ENCODE measurements around the gene EXOSC1. TPM values are rescaled to one million over a fixed set of nuclear protein-coding genes. Genes with fewer than 3 reads are reported as not detected.

EXOSC1 gene
- total RNA-seq, 1 donor from 2014 or later: 37.6 TPM

DNA sequence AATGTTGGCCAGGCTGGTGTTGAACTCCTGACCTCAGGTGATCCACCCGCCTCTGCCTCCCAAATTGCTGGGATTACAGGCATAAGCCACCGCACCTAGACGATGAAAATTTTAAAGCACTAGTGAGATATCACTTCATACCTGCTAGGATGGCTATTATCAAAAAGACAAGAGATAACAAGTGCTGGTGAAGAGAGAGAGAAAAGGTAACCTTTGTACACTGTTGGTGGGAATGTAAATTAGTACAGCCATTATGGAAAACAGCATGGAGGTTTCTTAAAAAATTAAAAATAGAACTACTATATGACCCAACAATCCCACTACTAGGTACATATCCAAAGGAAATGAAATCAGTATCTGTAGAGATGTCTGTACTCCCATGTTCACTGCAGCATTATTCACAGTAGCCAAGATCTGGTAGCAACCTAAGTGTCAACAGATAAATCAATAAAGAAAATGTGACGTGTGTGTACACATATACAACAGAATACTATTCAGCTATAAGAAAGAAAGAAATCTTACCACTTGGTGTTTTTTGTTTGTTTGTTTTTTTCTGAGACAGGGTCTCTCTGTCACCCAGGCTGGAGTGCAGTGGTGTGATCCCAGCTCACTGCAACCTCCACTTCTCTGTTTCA is 40.0 kb upstream of the EXOSC1 start:
- H3K36me3 ChIP-seq: peaks cover 0 to 12% of the 10 kb centered on the region in 2 donors
- DNase-seq (ENCODE audit: extremely low spot score in 2 of 2): no peak
- TF ChIP-seq, protein P1, sequence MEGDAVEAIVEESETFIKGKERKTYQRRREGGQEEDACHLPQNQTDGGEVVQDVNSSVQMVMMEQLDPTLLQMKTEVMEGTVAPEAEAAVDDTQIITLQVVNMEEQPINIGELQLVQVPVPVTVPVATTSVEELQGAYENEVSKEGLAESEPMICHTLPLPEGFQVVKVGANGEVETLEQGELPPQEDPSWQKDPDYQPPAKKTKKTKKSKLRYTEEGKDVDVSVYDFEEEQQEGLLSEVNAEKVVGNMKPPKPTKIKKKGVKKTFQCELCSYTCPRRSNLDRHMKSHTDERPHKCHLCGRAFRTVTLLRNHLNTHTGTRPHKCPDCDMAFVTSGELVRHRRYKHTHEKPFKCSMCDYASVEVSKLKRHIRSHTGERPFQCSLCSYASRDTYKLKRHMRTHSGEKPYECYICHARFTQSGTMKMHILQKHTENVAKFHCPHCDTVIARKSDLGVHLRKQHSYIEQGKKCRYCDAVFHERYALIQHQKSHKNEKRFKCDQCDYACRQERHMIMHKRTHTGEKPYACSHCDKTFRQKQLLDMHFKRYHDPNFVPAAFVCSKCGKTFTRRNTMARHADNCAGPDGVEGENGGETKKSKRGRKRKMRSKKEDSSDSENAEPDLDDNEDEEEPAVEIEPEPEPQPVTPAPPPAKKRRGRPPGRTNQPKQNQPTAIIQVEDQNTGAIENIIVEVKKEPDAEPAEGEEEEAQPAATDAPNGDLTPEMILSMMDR (IDR thresholded peaks at IDR 0.05): no peak
- no peak for TF ChIP-seq POLR2A (IDR thresholded peaks at IDR 0.05)
- no peak for TF ChIP-seq POLR2AphosphoS5 (IDR thresholded peaks at IDR 0.05; ENCODE audit: insufficient read depth in 1 of 2, low read depth in 1 of 2)
- peaks cover 13% of the 10 kb centered on the region for H3K4me1 ChIP-seq
- H3K9me3 ChIP-seq: no peaks in the 10 kb centered on the region
- no peaks in the 10 kb centered on the region for H3K27me3 ChIP-seq
- no peak overlapping the region for H3K4me3 ChIP-seq
- H3K27ac ChIP-seq: no peak overlapping the region
- intact Hi-C loops (cut with DNase I): no loop called here

DNA sequence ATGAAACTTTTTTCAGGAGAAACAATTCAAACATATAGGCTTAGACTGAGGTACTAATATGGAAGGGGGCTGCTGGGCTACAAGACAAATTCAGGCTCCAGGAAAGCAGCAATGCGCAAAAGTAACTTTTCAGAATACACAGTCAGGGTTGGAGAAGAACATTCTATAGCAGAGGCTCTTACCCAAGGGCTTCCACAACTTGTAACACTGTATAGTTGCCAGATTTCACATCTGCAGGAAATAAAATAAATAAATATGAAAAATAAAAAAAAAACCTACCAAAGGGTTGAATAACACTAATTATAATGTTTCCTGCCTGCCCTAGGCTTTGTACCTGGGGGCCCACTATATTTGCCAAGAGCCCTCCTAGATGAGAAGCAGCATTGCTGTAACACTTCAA is 38.1 kb upstream of the EXOSC1 start:
- Histone ChIP-seq H3K36me3 (peaks cover 0 to 23% of the 10 kb centered on the region in 2 donors), H3K4me1 (peaks cover 13% of the 10 kb centered on the region), H3K9me3 (no peaks in the 10 kb centered on the region), H3K27ac (no peak overlapping the region), H3K27me3 (no peaks in the 10 kb centered on the region), H3K4me3 (no peak overlapping the region)
- intact Hi-C loops (cut with DNase I): no loop called here
- DNase-seq (ENCODE audit: extremely low spot score in 2 of 2): no peak
- TF ChIP-seq, protein P1 (IDR thresholded peaks at IDR 0.05): no peak
- TF ChIP-seq POLR2A (IDR thresholded peaks at IDR 0.05) (no peak), POLR2AphosphoS5 (IDR thresholded peaks at IDR 0.05; ENCODE audit: insufficient read depth in 1 of 2, low read depth in 1 of 2) (no peak)

DNA sequence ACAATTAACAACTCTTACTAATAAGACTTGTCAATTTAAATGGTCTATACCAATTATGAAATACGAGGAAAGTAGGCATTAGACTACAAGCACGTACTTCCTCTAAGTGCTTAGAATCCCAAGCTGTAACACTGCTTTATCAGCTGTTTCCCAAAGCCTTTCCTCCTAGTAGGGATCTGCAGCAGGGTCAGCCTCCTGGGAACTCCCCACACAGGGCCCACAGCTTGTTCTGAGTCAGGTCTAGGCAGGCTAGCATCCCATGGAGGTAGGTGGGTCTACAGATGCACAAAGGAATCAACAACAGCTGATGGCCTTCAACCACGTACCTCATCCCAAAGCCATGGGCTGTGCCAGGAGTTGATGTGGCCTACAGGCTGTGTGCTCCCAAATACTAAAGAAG is 37.7 kb upstream of the EXOSC1 start:
- Histone ChIP-seq H3K4me1 (peaks cover 13% of the 10 kb centered on the region), H3K4me3 (no peak overlapping the region), H3K9me3 (no peaks in the 10 kb centered on the region), H3K27ac (no peak overlapping the region), H3K36me3 (peaks cover 0 to 24% of the 10 kb centered on the region in 2 donors), H3K27me3 (no peaks in the 10 kb centered on the region)
- no peak for TF ChIP-seq POLR2AphosphoS5 (IDR thresholded peaks at IDR 0.05; ENCODE audit: insufficient read depth in 1 of 2, low read depth in 1 of 2)
- no peak for TF ChIP-seq POLR2A (IDR thresholded peaks at IDR 0.05)
- TF ChIP-seq, protein P1 (IDR thresholded peaks at IDR 0.05): no peak
- intact Hi-C loops (cut with DNase I): no loop called here
- DNase-seq (ENCODE audit: extremely low spot score in 2 of 2): no peak

DNA sequence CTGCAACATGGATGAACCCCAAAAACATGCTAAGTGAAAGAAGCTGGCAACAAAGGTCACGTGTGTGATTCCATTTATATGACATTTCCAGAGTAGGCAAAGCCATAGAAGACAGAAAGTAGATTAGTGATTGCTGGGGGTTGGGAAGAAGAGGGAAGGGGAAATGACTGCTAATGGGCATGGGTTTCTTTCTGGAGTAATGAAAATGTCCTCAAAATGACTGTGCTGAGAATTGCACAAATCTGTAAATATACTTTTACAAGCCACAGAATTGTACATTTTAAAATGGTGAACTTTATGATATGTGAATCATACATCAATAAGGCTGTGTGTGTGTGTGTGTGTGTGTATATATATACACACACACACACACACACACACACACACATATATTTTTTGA is 36.6 kb upstream of the EXOSC1 start:
- H3K36me3 ChIP-seq: peaks cover 0 to 34% of the 10 kb centered on the region in 2 donors
- no peak for TF ChIP-seq POLR2A (IDR thresholded peaks at IDR 0.05)
- TF ChIP-seq, protein P1 (IDR thresholded peaks at IDR 0.05): no peak
- TF ChIP-seq POLR2AphosphoS5 (IDR thresholded peaks at IDR 0.05; ENCODE audit: insufficient read depth in 1 of 2, low read depth in 1 of 2): no peak
- intact Hi-C loops (cut with DNase I): no loop called here

GRCh38 chr10:97481071-97481470 is 35.3 kb upstream of the EXOSC1 start:
- H3K9me3 ChIP-seq: no peaks in the 10 kb centered on the region
- TF ChIP-seq POLR2A (IDR thresholded peaks at IDR 0.05) (no peak), POLR2AphosphoS5 (IDR thresholded peaks at IDR 0.05; ENCODE audit: insufficient read depth in 1 of 2, low read depth in 1 of 2) (no peak)
- TF ChIP-seq, protein P1 (IDR thresholded peaks at IDR 0.05): no peak
- H3K4me1 ChIP-seq: peaks cover 13% of the 10 kb centered on the region
- intact Hi-C loops (cut with DNase I): no loop called here
- H3K4me3 ChIP-seq: no peak overlapping the region
- no peak overlapping the region for H3K27ac ChIP-seq
- DNase-seq (ENCODE audit: extremely low spot score in 2 of 2): no peak
- peaks cover 0 to 46% of the 10 kb centered on the region in 2 donors for H3K36me3 ChIP-seq
- no peaks in the 10 kb centered on the region for H3K27me3 ChIP-seq

More for the DNA sequence above, 36.6 kb upstream of the EXOSC1 start:
- DNase-seq (ENCODE audit: extremely low spot score in 2 of 2): no peak
- no peaks in the 10 kb centered on the region for H3K27me3 ChIP-seq
- no peak overlapping the region for H3K4me3 ChIP-seq
- H3K9me3 ChIP-seq: no peaks in the 10 kb centered on the region
- H3K4me1 ChIP-seq: peaks cover 13% of the 10 kb centered on the region
- no peak overlapping the region for H3K27ac ChIP-seq

Measured in vagina (tissue), 2 donors.